GM12801 (cell line): ENCODE data around the gene GRIFIN.

Experiments
- TF ChIP-seq, protein P1 (sequence below): IDR thresholded peaks from one replicate; pipeline ENCODE4 v1.5.1; 2011; ENCODE audit warnings: control low read depth; ENCODE audit not compliant: insufficient read length; ENCODE audit errors: extremely low read depth

GRIFIN gene

DNA sequence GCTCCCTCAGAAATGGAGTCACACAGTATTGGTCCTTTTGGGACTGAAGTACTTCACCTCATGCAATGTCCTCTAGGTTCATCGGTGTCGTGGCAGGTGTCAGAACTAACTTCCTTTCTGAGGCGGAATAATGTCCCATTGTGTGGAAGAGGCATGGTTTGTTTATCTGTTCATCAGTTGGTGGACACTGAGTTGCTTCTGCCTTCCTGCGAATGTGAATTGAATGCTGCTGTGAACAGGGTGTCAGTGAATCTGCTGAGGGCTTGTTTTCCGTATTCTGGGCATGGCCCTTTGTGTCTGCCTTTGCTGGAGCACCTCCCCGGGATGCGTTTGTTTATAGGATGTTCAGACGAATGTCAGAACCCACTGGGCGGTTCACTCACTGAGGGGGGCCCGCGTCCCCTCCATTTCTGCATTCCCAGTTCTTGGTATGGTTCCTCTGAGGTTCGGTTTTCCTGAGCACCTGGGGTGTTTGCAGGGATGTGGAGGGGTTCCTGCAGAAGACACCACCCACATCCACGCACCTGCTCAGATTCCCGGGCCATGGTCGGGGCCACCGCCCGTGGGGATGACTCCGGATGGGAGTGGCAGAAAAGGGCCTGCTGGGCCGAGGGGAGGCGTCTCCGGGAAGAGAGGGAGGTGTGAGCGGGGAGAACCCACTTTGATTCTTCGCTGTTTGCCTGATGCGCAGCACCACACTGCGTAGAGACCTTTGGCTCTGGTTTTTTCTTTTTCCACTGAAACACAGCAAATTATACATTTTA, 39.7 kb downstream of the GRIFIN start:
- TF ChIP-seq, protein P1, sequence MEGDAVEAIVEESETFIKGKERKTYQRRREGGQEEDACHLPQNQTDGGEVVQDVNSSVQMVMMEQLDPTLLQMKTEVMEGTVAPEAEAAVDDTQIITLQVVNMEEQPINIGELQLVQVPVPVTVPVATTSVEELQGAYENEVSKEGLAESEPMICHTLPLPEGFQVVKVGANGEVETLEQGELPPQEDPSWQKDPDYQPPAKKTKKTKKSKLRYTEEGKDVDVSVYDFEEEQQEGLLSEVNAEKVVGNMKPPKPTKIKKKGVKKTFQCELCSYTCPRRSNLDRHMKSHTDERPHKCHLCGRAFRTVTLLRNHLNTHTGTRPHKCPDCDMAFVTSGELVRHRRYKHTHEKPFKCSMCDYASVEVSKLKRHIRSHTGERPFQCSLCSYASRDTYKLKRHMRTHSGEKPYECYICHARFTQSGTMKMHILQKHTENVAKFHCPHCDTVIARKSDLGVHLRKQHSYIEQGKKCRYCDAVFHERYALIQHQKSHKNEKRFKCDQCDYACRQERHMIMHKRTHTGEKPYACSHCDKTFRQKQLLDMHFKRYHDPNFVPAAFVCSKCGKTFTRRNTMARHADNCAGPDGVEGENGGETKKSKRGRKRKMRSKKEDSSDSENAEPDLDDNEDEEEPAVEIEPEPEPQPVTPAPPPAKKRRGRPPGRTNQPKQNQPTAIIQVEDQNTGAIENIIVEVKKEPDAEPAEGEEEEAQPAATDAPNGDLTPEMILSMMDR, result no peak

DNA sequence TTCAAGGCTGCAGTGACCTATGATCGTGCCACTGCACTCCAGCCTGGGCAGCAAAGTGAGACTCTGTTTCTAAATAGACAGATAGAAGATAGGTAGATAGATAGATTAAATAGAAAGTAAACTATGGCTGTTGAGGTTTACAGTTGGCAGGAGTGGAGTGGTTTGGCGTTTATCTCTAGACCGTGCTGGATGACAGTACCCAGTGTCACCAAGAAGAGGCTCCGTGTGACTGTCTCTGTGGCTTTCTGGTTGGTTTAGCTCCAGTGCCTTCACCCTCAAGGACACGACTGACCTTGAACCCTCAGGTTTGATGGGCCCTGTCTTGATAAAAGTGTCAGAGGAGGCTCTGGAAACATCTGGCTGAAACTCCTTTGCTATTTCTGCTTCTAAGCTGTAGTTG, 41.1 kb downstream of the GRIFIN start:
- TF ChIP-seq, protein P1, result no peak

DNA sequence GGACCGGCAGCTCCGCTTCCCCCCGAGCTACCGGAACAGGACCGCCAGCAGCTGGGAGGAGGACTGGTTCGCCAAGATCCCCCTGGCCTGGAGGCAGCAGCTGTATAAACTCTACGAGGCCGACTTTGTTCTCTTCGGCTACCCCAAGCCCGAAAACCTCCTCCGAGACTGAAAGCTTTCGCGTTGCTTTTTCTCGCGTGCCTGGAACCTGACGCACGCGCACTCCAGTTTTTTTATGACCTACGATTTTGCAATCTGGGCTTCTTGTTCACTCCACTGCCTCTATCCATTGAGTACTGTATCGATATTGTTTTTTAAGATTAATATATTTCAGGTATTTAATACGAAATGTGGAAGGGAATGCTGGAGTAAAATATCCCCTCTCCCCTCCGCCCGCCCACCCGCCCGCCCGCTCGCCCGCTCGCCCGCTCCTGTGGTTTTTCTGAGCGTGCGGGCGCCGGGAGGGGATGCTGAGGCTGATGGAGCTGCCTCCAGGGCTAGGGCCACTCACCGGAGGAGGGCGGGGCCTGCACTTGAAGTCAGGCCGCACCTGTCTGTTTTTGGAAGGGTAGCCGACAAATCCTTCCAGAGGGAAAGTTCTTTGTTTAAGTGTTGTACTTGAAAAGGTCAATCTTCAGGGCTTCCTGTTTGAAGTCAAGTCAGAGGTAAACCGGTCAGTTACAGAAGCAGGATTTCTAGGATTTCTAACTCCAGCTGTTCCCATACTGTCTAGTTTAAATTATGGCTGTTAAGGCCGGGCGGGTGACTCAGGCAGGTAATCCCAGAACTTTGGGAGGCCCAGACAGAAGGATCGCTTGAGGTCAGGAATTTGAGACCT, 42.3 kb downstream of the GRIFIN start:
- TF ChIP-seq, protein P1, result no peak

DNA sequence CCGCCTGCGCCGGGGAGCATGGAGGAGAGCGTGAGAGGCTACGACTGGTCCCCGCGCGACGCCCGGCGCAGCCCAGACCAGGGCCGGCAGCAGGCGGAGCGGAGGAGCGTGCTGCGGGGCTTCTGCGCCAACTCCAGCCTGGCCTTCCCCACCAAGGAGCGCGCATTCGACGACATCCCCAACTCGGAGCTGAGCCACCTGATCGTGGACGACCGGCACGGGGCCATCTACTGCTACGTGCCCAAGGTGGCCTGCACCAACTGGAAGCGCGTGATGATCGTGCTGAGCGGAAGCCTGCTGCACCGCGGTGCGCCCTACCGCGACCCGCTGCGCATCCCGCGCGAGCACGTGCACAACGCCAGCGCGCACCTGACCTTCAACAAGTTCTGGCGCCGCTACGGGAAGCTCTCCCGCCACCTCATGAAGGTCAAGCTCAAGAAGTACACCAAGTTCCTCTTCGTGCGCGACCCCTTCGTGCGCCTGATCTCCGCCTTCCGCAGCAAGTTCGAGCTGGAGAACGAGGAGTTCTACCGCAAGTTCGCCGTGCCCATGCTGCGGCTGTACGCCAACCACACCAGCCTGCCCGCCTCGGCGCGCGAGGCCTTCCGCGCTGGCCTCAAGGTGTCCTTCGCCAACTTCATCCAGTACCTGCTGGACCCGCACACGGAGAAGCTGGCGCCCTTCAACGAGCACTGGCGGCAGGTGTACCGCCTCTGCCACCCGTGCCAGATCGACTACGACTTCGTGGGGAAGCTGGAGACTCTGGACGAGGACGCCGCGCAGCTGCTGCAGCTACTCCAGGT, 43.1 kb downstream of the GRIFIN start:
- TF ChIP-seq, protein P1, result no peak

DNA sequence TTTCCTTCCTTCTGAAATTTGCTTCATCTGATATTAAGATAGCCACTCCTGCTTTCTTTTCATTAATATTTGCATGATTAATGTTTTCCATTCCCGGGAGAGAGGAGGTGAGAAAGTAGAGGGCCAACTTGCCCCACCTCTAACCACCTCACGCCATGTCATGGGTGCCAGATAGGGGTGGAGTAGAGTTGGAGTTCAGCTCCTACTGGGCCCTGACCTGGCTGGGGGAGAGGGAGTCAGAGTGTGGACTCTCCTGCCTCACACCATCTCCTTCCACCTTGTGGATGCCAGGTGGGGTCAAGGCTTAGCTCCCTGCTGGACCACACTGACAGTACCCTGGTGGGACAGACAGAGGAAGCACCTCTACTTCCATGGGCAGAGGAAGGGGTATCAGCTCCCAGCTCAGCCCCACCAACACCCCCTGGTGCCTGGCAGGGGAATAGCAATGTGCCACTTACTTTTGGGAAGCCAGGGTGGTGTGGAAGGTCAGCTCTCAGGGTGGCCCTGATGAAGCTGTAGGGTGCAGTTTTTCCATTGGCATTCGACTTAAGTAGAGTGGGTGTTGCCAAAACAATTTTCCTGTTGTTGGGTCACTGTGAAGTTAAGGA, 44.8 kb downstream of the GRIFIN start:
- TF ChIP-seq, protein P1, result no peak

DNA sequence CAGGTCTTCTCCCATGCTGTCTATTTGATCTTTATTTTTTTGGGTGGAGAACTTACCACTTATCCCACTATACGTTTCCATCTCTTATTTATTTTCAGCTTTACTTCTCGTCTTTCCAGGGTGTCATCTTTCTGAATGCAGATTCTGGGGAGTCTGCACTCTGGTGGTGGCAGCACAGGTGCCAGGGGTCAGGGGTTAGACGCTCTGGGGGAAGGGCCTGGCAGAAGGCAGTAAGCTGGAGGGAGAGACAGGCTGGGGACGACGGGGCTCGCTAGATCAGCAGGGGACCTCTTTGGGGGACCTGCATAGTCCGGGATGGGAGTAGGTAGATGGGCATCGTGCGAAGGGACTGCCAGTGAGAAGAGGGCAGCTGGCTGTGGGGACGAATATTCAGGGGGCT, 50.4 kb downstream of the GRIFIN start:
- TF ChIP-seq, protein P1, result no peak
